SK-N-SH (cell line): ENCODE results near the gene HAO2. TPM values are rescaled to one million over a fixed set of nuclear protein-coding genes. Genes with fewer than 3 reads are reported as not detected.

Source experiments
- CTCF ChIA-PET: fragments of 300-600, 350-600 bp; formaldehyde crosslinking; extraction: SDS; loops from one replicate; lab custom pipeline; 2021; lab: Yijun Ruan, JAX
- POLR2A ChIA-PET: fragments of 350-600 bp; sonication (Branson Sonifier 250); formaldehyde crosslinking; extraction: SDS; loops from one replicate; lab custom pipeline; 2020; ENCODE audit warnings: antibody characterized with exemption, inconsistent platforms; lab: Yijun Ruan, JAX
- DNase-seq: peaks from one replicate; pipeline ENCODE4 v3.0.0; 2012
- H2AFZ ChIP-seq: fragments of 200-600 bp; sonication (generic); 2 replicates; pipeline ENCODE4 v1.8.1; 2016; ENCODE audit warnings: antibody characterized with exemption, mild to moderate bottlenecking, low read depth
- H3F3A ChIP-seq: fragments of 200-600 bp; sonication (generic); replicated peaks from 2 replicates; pipeline ENCODE3; 2016; ENCODE audit warnings: antibody characterized with exemption, mild to moderate bottlenecking; ENCODE audit not compliant: insufficient read depth
- H3K27ac ChIP-seq, 2 experiments: fragments of 200-500 bp in 1 of 2; fragments of 200-600 bp in 1 of 2; sonication (Bioruptor generic) in 1 of 2; sonication (generic), shearing (Covaris generic) in 1 of 2; 2 replicates each; pipeline versions ENCODE4 v1.5.1 to v1.6.1; 2014 to 2016; ENCODE audit warnings: low read depth in 2 of 2, inconsistent platforms in 1 of 2, low read length in 1 of 2, mild to moderate bottlenecking in 1 of 2, mixed read lengths in 1 of 2
- H3K27me3 ChIP-seq: fragments of 200-600 bp; sonication (generic), shearing (Covaris generic); 2 replicates; pipeline ENCODE4 v1.6.1; 2016; ENCODE audit warnings: mixed run types; ENCODE audit not compliant: insufficient read depth
- H3K36me3 ChIP-seq, 2 experiments: fragments of 200-500 bp in 1 of 2; fragments of 200-600 bp in 1 of 2; sonication (Bioruptor generic) in 1 of 2; sonication (generic) in 1 of 2; replicated peaks in 1 of 2; 2 replicates each; pipeline versions ENCODE3 to v1.5.1; 2014 to 2016; ENCODE audit warnings: low read length in 1 of 2, mild to moderate bottlenecking in 1 of 2; ENCODE audit not compliant: insufficient read depth in 2 of 2, control insufficient read depth in 1 of 2
- H3K4me1 ChIP-seq, 2 experiments: fragments of 200-500 bp in 1 of 2; fragments of 200-600 bp in 1 of 2; sonication (Bioruptor generic) in 1 of 2; sonication (generic), shearing (Covaris generic) in 1 of 2; 2 replicates each; pipeline versions ENCODE4 v1.5.1 to v1.6.1; 2014 to 2016; ENCODE audit warnings: low read depth in 1 of 2, low read length in 1 of 2, mixed run types in 1 of 2; ENCODE audit not compliant: insufficient read depth in 2 of 2, control insufficient read depth in 1 of 2
- H3K4me2 ChIP-seq: fragments of 200-600 bp; sonication (generic), shearing (Covaris generic); 2 replicates; pipeline ENCODE4 v1.6.1; 2017; ENCODE audit warnings: mixed run types
- H3K4me3 ChIP-seq, 2 experiments: fragments of 200-500 bp in 1 of 2; fragments of 200-600 bp in 1 of 2; sonication (Bioruptor generic) in 1 of 2; sonication (generic), shearing (Covaris generic) in 1 of 2; 2 replicates each; pipeline versions ENCODE4 v1.5.1 to v1.8.1; 2014 to 2016; ENCODE audit warnings: low read depth in 2 of 2, inconsistent platforms in 1 of 2, low read length in 1 of 2, mild to moderate bottlenecking in 1 of 2, mixed read lengths in 1 of 2, moderate library complexity in 1 of 2
- H3K79me2 ChIP-seq: fragments of 200-600 bp; sonication (generic); 2 replicates; pipeline ENCODE4 v1.8.1; 2017; ENCODE audit warnings: mild to moderate bottlenecking; ENCODE audit not compliant: insufficient read depth
- H3K9ac ChIP-seq: fragments of 200-600 bp; sonication (generic); 2 replicates; pipeline ENCODE4 v1.6.1; 2017; ENCODE audit warnings: mixed run types
- H3K9me2 ChIP-seq: fragments of 200-600 bp; sonication (generic); 2 replicates; pipeline ENCODE4 v1.6.1; 2017; ENCODE audit warnings: mixed run types
- H3K9me3 ChIP-seq: fragments of 200-600 bp; sonication (generic); 2 replicates; pipeline ENCODE4 v1.6.1; 2017; ENCODE audit warnings: mixed run types, mild to moderate bottlenecking, moderate library complexity
- H4K20me1 ChIP-seq: fragments of 200-600 bp; sonication (generic); 2 replicates; pipeline ENCODE4 v1.6.1; 2017; ENCODE audit warnings: mild to moderate bottlenecking, mixed run types; ENCODE audit not compliant: insufficient read depth
- CTCF ChIP-seq: fragments of 200-600 bp; sonication (generic); IDR thresholded peaks from 2 replicates; pipeline ENCODE4 v1.6.1; 2017; ENCODE audit warnings: antibody characterized with exemption, mild to moderate bottlenecking, moderate library complexity
- FOXM1 ChIP-seq: IDR thresholded peaks from 2 replicates; pipeline ENCODE4 v1.4.0; 2012; ENCODE audit warnings: low read depth, mild to moderate bottlenecking
- GATA2 ChIP-seq: sonication (generic); formaldehyde crosslinking; IDR thresholded peaks from 2 replicates; pipeline ENCODE4 v1.5.0; 2020; ENCODE audit warnings: mild to moderate bottlenecking, missing genetic modification reagents
- JUND ChIP-seq: IDR thresholded peaks from 2 replicates; pipeline ENCODE4 v1.4.0; 2012
- NFIC ChIP-seq: IDR thresholded peaks from 2 replicates; pipeline ENCODE4 v1.4.0; 2012; ENCODE audit warnings: borderline replicate concordance
- PBX3 ChIP-seq: IDR thresholded peaks from 2 replicates; pipeline ENCODE4; 2012
- POLR2AphosphoS5 ChIP-seq: IDR thresholded peaks from 2 replicates; pipeline ENCODE4 v1.6.1; 2012; ENCODE audit warnings: low read depth, low read length
- RCOR1 ChIP-seq: fragments of 150-350 bp; IDR thresholded peaks from 2 replicates; pipeline ENCODE4 v1.6.1; 2017; ENCODE audit warnings: antibody characterized with exemption, low read length
- REST ChIP-seq: IDR thresholded peaks from 2 replicates; pipeline ENCODE4 v1.6.1; 2012; ENCODE audit warnings: mild to moderate bottlenecking, low read depth, low read length, moderate library complexity
- RFX5 ChIP-seq: IDR thresholded peaks from 2 replicates; pipeline ENCODE4 v1.6.1; 2012; ENCODE audit warnings: mild to moderate bottlenecking, improper control_type of control experiment, low read length
- SMC3 ChIP-seq: IDR thresholded peaks from 2 replicates; pipeline ENCODE4 v1.6.1; 2012; ENCODE audit warnings: low read depth, low read length, improper control_type of control experiment
- USF1 ChIP-seq: IDR thresholded peaks from 2 replicates; pipeline ENCODE4 v1.4.0; 2012; ENCODE audit warnings: low read depth, borderline replicate concordance
- YY1 ChIP-seq: IDR thresholded peaks from 2 replicates; pipeline ENCODE4 v1.4.0; 2012; ENCODE audit warnings: low read depth, mild to moderate bottlenecking
- WGBS: methylation state at CpG from one replicate; pipeline ENCODE4 v1.1.6; 2017; ENCODE audit warnings: low lambda C conversion rate; 5-methylcytosine and 5-hydroxymethylcytosine counted together
- polyA plus RNA-seq, 3 experiments: library from polyadenylated mRNA; depleted of rRNA; stranded (reverse); fragments of >200 nt; gene quantifications; 2 replicates each; pipeline ENCODE4 v1.2.3, GENCODE V29; 2012

The HAO2 gene
- polyA plus RNA-seq, 1 of the 3 experiments (the other 2 are of a cell fraction): not detected

- no peak overlapping the region for H2AFZ ChIP-seq
- DNase-seq: no peak
- no peaks in the 10 kb centered on the region for H3K79me2 ChIP-seq
- no peaks in the 10 kb centered on the region for H4K20me1 ChIP-seq
- H3K27ac ChIP-seq: no peak overlapping the region
- no peaks in the 10 kb centered on the region for H3K9me2 ChIP-seq
- H3K36me3 ChIP-seq: no peaks in the 10 kb centered on the region
- ChIA-PET POLR2A (no interaction called here), CTCF (no interaction called here)
- WGBS: 25% methylated on average over 1 of the region's 1 CpG
- H3K9me3 ChIP-seq: no peaks in the 10 kb centered on the region
- H3K9ac ChIP-seq: no peak overlapping the region
- TF ChIP-seq JUND (no peak), NFIC (no peak), YY1 (no peak), RFX5 (no peak), POLR2AphosphoS5 (no peak), FOXM1 (no peak), SMC3 (no peak), CTCF (no peak)
- H3K4me3 ChIP-seq: no peak overlapping the region
- no peak overlapping the region for H3K4me2 ChIP-seq
- H3K27me3 ChIP-seq: no peaks in the 10 kb centered on the region; the same call in 1 of the 2 replicates
- no peaks in the 10 kb centered on the region for H3F3A ChIP-seq
- peaks cover 0 to 6% of the 10 kb centered on the region in 2 experiments; a peak in 2 of 4 replicates for H3K4me1 ChIP-seq
These were observed 36.7 kb upstream of the HAO2 start for GRCh38 chr1:119331915-119332314.

- H3K4me3 ChIP-seq: no peak overlapping the region
- peaks cover 0 to 3% of the 10 kb centered on the region in 2 experiments; a peak in 2 of 4 replicates for H3K4me1 ChIP-seq
- no peaks in the 10 kb centered on the region for H3K36me3 ChIP-seq
- H3K4me2 ChIP-seq: no peak overlapping the region
- no peak overlapping the region for H3K27ac ChIP-seq
- H3K9me2 ChIP-seq: no peaks in the 10 kb centered on the region
- no peak overlapping the region for H3K9ac ChIP-seq
- 20% methylated on average over 6 of the region's 6 CpGs for WGBS
- H4K20me1 ChIP-seq: no peaks in the 10 kb centered on the region
- no peaks in the 10 kb centered on the region for H3K9me3 ChIP-seq
- ChIA-PET CTCF (no interaction called here), POLR2A (no interaction called here)
- DNase-seq: no peak
- no peaks in the 10 kb centered on the region for H3K79me2 ChIP-seq
- H3F3A ChIP-seq: no peaks in the 10 kb centered on the region
- no peak overlapping the region for H2AFZ ChIP-seq
- no peak for TF ChIP-seq PBX3
- no peak for TF ChIP-seq GATA2 (CRISPR knock-in tag)
- no peak for TF ChIP-seq REST
- no peak for TF ChIP-seq RFX5
- no peak for TF ChIP-seq USF1
- TF ChIP-seq RCOR1: no peak
- TF ChIP-seq YY1: no peak
- TF ChIP-seq, all 33 proteins: peak for 0
- no peaks in the 10 kb centered on the region; the same call in 1 of the 2 replicates for H3K27me3 ChIP-seq
These were observed 36.0 kb upstream of the HAO2 start for GRCh38 chr1:119332622-119333021.
